Left hindlimb (tissue), 1 donor: ENCODE data around the gene COX8A.

Experiments used
- DNase-seq: peaks from one replicate; pipeline ENCODE4 v3.0.0-alpha.2; 2018

COX8A gene

GRCh38 chr11:64023712-64024710 is 49.6 kb downstream of the COX8A start:
- no peak for DNase-seq

DNA sequence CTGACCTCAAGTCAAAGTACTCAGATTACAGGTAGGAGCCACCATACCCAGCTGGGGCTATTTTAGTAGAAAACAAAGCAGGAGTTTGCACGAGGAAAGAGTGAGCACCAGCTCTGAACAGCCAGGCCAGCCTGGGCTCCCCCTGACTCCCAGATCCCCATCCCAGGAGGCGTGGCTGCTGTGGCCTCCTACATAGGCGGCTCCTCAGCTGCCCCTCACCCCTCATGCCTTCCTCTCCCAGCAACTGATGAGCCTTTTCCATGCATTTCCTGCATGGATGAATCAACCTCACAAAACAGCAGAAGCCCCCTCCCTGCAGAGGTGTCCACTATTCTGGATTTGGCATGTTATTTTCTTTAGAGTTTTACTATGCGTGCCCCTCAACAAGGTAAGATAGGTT is 50.8 kb downstream of the COX8A start:
- no peak for DNase-seq
